Spleen (tissue), 13 donors: Measurements from ENCODE around the gene LSM2. TPM values are rescaled to one million over a fixed set of nuclear protein-coding genes. Genes with fewer than 3 reads are reported as not detected.
"Not testable (repeated sequence)": the region's sequence is repeated elsewhere in the genome, so short reads cannot be mapped to it uniquely, and the experiment has no call there.

ENCODE experiments used
- DNase-seq: peaks from one replicate; pipeline ENCODE4 v3.0.0-alpha.2; 2020
- H3K27ac ChIP-seq, 8 donors: fragments of 200-600 bp; sonication (generic) in 7 of 8; 1 replicate in 4 of 8; 2 replicates in 4 of 8; pipeline versions ENCODE4 v1.5.0 to v1.8.0; 2016 to 2021; ENCODE audit warnings: inconsistent platforms in 4 of 8, mild to moderate bottlenecking in 4 of 8, moderate library complexity in 1 of 8
- H3K27me3 ChIP-seq, 7 donors: fragments of 200-600 bp; sonication (generic) in 6 of 7; replicated peaks in 1 of 7; 1 replicate in 4 of 7; 2 replicates in 3 of 7; pipeline versions ENCODE4 v1.5.0 to v1.8.0; 2016 to 2021; ENCODE audit warnings: inconsistent platforms in 3 of 7, mild to moderate bottlenecking in 1 of 7
- H3K36me3 ChIP-seq, 6 donors: fragments of 200-600 bp; sonication (generic) in 5 of 6; 1 replicate in 4 of 6; 2 replicates in 2 of 6; pipeline versions ENCODE4 v1.5.0 to v1.8.0; 2016 to 2021; ENCODE audit warnings: inconsistent platforms in 2 of 6
- H3K4me1 ChIP-seq, 6 donors: fragments of 200-600 bp; sonication (generic) in 5 of 6; 1 replicate in 3 of 6; 2 replicates in 3 of 6; pipeline versions ENCODE4 v1.5.0 to v1.8.0; 2016 to 2021; ENCODE audit warnings: inconsistent platforms in 3 of 6
- H3K4me3 ChIP-seq, 8 donors: fragments of 200-600 bp; sonication (generic) in 7 of 8; 1 replicate in 4 of 8; 2 replicates in 4 of 8; pipeline versions ENCODE4 v1.5.0 to v1.8.0; 2016 to 2021; ENCODE audit warnings: inconsistent platforms in 4 of 8, mild to moderate bottlenecking in 4 of 8, moderate library complexity in 2 of 8
- H3K9me3 ChIP-seq, 8 donors: fragments of 200-600 bp; sonication (generic) in 7 of 8; 1 replicate in 4 of 8; 2 replicates in 4 of 8; pipeline versions ENCODE4 v1.5.0 to v1.8.0; 2016 to 2021; ENCODE audit warnings: inconsistent platforms in 4 of 8
- CTCF ChIP-seq, 11 experiments: fragments of 200-600 bp in 7 of 11; fragments of 450-650 bp in 4 of 11; sonication (generic) in 4 of 11; IDR thresholded peaks in 8 of 11; conservative IDR thresholded peaks in 3 of 11; 1 replicate in 7 of 11; 2 replicates in 4 of 11; pipeline versions ENCODE4 v1.4.0 to v1.8.0; 2016 to 2021; ENCODE audit warnings: antibody characterized with exemption in 11 of 11, inconsistent platforms in 4 of 11, mild to moderate bottlenecking in 1 of 11
- POLR2A ChIP-seq, 3 donors: fragments of 450-650 bp; IDR thresholded peaks; one replicate each; pipeline ENCODE4 v1.5.1; 2017; ENCODE audit warnings: antibody characterized with exemption in 3 of 3, mild to moderate bottlenecking in 1 of 3
- POLR2AphosphoS5 ChIP-seq, 3 donors: sonication (generic); formaldehyde crosslinking; IDR thresholded peaks; one replicate each; pipeline ENCODE4 v1.5.1; 2017; ENCODE audit warnings: antibody characterized with exemption in 3 of 3
- WGBS, 5 donors: extraction: QIAGEN DNeasy Blood & Tissue Kit in 3 of 5; methylation state at CpG; one replicate each; pipeline versions ENCODE4 v1.1.5 to v1.1.7; 2013 to 2018; 5-methylcytosine and 5-hydroxymethylcytosine counted together
- intact Hi-C: fragments of 100-400 bp; cut with DNase I; formaldehyde crosslinking; loops from one replicate; pipeline ENCODE4 v1.15.0; 2023; ENCODE audit warnings: low total_unique reads
- long read RNA-seq, 2 donors: transcript quantifications; one replicate each; lab custom pipeline, GENCODE V29; 2026
- polyA plus RNA-seq, 3 donors: library from polyadenylated mRNA; stranded (reverse); fragments of 200-250 nt; gene quantifications; one replicate each; pipeline ENCODE4 v1.2.1, GENCODE V29; 2013
- total RNA-seq, 7 donors: library from RNA; depleted of rRNA in 3 of 7; stranded (reverse); fragments of >200 nt in 3 of 7; fragmentation: NEBNext Ultra II Directional in 4 of 7; extraction: Animal tissue kit (Norgen Biotek cat#: 25700) in 4 of 7; gene quantifications; one replicate each; pipeline versions ENCODE4 v1.1.0 to v1.2.1, GENCODE V29; 2016 to 2021
- donor health status: healthy with polysubstance abuse.
- donor health status: DM: no; HTN: no; CAD: no; lungs with moderate emphysema.
- donor health status: DM: no; HTN: no; CAD: no.
- donor health status: Bipolar disorder and iron deficiency.
- donor health status: healthy.
- donor health status: DM: no; HTN: no; CAD: no.
- donor health status: DM: yes; HTN: yes; CAD: no.

The LSM2 gene
- total RNA-seq (10 to 100 TPM; 35.9 to 54.4 (median 42.9) TPM), polyA plus RNA-seq (10 to 100 TPM; 74.5 to 98.9 (median 80.4) TPM)
- long read RNA-seq, donor 1, transcript LSM2-208 (5 exons, 876 nt): major isoform, 34 of 34 reads
- long read RNA-seq, donor 1, partial matches to known transcripts: 0 of 34 reads
- long read RNA-seq, donor 1, other reads (novel, unspliced or antisense): 0 of 34 reads
- long read RNA-seq, donor 2, transcript LSM2-208 (5 exons, 876 nt): major isoform, 33 of 42 reads
- long read RNA-seq, donor 2, partial matches to known transcripts: 9 of 42 reads
- long read RNA-seq, donor 2, other reads (novel, unspliced or antisense): 0 of 42 reads

DNA sequence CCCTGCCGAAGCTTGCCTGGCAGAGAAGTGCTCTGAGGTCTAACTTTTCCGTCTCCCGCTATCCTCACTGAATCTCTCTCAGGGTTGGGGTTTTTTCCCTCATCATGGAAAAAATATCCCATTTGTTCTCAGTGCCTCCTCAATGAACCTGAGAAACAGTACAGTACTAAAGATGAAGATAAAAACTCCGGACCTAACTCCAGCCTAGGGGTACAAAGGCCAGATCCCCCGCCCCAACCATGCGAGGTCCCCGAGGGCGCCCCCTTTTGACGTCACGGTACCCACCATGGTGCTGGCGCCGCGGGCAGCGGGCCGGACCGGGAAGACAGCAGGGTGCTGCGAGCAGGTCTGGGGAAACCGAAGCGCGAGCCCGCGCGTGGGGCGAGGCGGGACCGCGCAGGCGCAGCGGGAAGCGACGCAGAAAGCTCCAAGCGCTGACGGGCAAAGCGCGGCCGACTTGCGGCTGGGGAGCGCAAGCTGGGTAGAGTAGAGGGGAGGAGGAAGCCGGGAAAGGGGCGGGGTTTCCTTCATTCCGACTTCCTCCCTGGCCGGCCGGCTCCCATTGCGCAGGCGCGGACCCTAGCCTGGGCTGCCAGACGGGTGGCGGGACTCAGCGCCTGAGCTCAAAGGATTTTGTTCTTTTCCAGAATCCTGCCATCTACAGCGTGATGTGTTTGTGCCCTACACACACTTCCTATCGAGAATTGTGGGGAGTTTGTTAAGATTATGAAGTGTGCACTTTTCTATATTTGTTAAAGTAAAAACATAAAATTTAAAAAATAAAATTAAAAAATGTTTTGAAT, at the start of gene LSM2:
Gene LSM2, minus strand, starts transcription at position 497 of the 803 bp plus-strand sequence. Its CDS starts 209 bp downstream, at position 288.
- peaks cover 11 to 51% (median 30%) of the 10 kb centered on the region in 6 donors for H3K4me1 ChIP-seq
- 0 to 1% (median 1%) methylated on average over 48 to 51 of the region's 51 CpGs for WGBS, 5 donors
- H3K27ac ChIP-seq: peak within 1 kb of the TSS; percentile 83 to 98 (median 96)
- peak; percentile 97 to 98 (median 98) for TF ChIP-seq POLR2AphosphoS5 (IDR thresholded peaks at IDR 0.05)
- TF ChIP-seq CTCF (IDR thresholded peaks at IDR 0.05 in 8 of 11, conservative IDR thresholded peaks at IDR 0.05 in 3 of 11): peak in 8 of 11 experiments; percentile 12 to 59 (median 39)
- TF ChIP-seq POLR2A (IDR thresholded peaks at IDR 0.05): peak; percentile 10 to 69 (median 51)
- peak within 1 kb of the TSS; percentile 45 to 78 (median 52) for H3K4me3 ChIP-seq
- intact Hi-C loops: no loop called here
- H3K36me3 ChIP-seq: peaks cover 0 to 46% (median 14%) of the 10 kb centered on the region in 6 donors
- H3K27me3 ChIP-seq: no peaks in the 10 kb centered on the region
- no peaks in the 10 kb centered on the region for H3K9me3 ChIP-seq
- peak; percentile 99 for DNase-seq

- H3K27me3 ChIP-seq, intact Hi-C loops, H3K27ac ChIP-seq, DNase-seq, H3K4me3 ChIP-seq, H3K4me1 ChIP-seq, H3K9me3 ChIP-seq: not testable (repeated sequence)
- 90 to 93% (median 91%) methylated on average over 25 to 35 of the region's 35 CpGs for WGBS, 5 donors
- H3K36me3 ChIP-seq: peaks cover 0 to 17% (median 2%) of the 10 kb centered on the region in 6 donors
Measured at GRCh38 chr6:31851980-31852718, 45.4 kb upstream of the LSM2 start.

DNA sequence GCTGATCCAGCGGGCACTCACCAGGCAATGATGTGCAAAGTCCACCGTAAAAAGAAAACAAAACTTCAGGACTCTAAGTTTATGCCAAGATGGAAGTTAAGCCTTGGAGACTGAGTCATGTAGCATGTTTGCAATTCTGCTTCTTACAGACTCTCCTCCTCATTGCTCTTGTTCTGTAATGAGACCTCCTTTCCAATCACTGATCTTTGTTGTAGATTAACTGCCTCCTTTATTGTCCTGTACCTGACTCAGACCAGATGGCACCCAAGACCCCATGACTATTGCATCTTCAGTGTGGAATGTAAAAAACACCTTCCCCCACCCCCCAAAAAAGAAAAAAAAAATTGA, 44.7 kb upstream of the LSM2 start:
- Histone ChIP-seq H3K36me3 (peaks cover 0 to 10% (median 0%) of the 10 kb centered on the region in 6 donors), H3K4me1 (no peaks in the 10 kb centered on the region), H3K27me3 (no peaks in the 10 kb centered on the region), H3K9me3 (no peaks in the 10 kb centered on the region), H3K27ac (no peak overlapping the region), H3K4me3 (no peak overlapping the region)
- DNase-seq: no peak
- TF ChIP-seq CTCF (IDR thresholded peaks at IDR 0.05 in 8 of 11, conservative IDR thresholded peaks at IDR 0.05 in 3 of 11) (no peak), POLR2A (IDR thresholded peaks at IDR 0.05) (no peak), POLR2AphosphoS5 (IDR thresholded peaks at IDR 0.05) (no peak)
- 84 to 96% (median 92%) methylated on average over 2 of the region's 2 CpGs for WGBS, 5 donors
- intact Hi-C loops: no loop called here

GRCh38 chr6:31850765-31851484, 44.2 kb upstream of the LSM2 start:
- no peak for DNase-seq
- TF ChIP-seq POLR2AphosphoS5 (IDR thresholded peaks at IDR 0.05) (no peak), POLR2A (IDR thresholded peaks at IDR 0.05) (no peak), CTCF (IDR thresholded peaks at IDR 0.05 in 8 of 11, conservative IDR thresholded peaks at IDR 0.05 in 3 of 11) (no peak)
- Histone ChIP-seq H3K9me3 (no peaks in the 10 kb centered on the region), H3K4me1 (no peaks in the 10 kb centered on the region), H3K4me3 (no peak overlapping the region), H3K27ac (no peak overlapping the region), H3K27me3 (no peaks in the 10 kb centered on the region), H3K36me3 (peaks cover 0 to 8% (median 0%) of the 10 kb centered on the region in 6 donors)
- 94 to 100% (median 96%) methylated on average over 2 of the region's 2 CpGs for WGBS, 5 donors
- intact Hi-C loops: no loop called here
